HG03025 (cell line): ENCODE results near the gene HEPACAM.

Source experiments
- ATAC-seq: cut with Tn5 transposase; IDR thresholded peaks from one replicate; pipeline ENCODE4 v1.9.1; 2021; ENCODE audit warnings: mild to moderate bottlenecking, moderate library complexity; ENCODE audit not compliant: unreplicated experiment, low FRiP score

HEPACAM gene

DNA sequence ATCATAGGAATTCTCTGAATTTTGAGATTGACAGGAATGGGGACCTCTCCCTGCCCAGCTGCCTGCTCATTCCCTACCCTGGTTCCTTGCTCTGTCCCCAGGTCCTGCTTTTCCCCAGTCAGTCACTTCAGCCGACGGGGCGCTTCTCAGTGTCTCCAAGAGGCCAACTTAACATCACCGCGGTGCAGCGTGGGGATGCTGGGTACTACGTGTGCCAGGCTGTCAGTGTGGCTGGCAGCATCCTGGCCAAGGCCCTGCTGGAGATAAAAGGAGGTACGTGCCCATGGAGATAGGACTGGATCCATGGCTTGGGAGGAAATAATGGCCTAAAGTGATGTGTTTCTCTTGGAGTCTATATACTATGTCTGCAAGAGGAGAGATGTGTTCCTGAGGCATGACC lies 63.6 kb downstream of the HEPACAM start:
- no peak for ATAC-seq

DNA sequence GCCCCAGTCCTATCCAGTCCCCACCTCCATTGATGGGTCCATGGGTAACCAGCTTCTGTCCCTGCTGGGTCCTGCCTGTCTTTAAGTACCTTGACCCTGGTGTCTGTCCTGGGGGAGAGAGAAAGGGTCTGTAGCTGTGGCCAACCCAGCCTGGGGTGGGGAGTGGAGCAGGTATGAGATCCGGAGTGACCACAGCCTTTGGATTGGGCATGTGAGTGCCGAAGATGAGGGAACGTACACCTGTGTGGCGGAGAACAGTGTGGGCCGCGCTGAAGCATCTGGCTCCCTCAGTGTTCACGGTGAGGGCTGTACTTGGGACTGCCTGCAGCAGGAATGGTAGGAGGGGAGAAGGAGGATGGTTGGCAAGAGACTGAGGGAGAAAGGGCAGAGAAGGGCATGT lies 65.4 kb downstream of the HEPACAM start:
- ATAC-seq, result no peak

DNA sequence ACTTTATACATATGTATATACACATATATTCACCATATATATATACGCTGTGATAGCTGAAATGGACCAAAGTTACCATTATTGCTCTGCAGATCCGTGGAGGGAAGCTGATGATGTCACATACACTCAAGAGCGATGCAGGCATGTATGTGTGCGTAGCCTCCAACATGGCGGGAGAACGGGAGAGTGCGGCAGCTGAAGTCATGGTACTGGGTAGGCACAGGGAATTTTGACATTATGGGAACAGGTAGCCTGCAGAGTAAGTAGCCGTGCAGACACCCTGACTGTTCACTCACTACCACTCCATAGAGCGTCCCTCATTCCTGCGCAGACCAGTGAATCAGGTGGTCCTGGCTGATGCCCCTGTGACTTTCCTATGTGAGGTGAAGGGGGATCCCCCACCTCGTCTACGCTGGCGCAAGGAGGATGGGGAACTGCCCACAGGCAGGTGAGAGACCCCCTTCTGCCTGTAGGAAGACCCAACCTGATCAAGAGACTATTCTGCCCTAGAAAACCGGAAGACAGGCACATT lies 65.9 kb downstream of the HEPACAM start:
- no peak for ATAC-seq

DNA sequence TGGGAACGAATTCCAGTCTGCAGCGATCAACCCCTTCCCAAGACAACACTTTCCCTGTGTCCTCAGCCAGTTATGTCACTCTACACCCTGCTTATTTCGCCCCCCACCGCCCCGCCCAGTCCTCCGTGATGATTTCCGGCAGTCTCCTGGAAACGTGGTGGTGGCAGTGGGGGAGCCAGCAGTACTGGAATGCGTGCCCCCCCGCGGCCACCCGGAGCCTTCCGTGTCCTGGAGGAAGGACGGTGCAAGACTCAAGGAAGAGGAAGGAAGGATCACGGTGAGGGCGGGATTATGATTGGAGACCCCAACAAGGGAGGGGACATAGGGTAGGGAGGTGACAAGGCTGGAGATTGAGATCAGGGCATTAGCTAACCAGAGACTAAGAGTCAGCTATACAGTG lies 66.5 kb downstream of the HEPACAM start:
- ATAC-seq, result no peak
